GM13976 (cell line): ENCODE data around the gene KRT12.

Experiments used
- DNase-seq: peaks from one replicate; pipeline ENCODE4 v3.0.0; 2012; ENCODE audit warnings: low spot score
- CTCF ChIP-seq: IDR thresholded peaks from 2 replicates; pipeline ENCODE4 v1.5.1; 2012; ENCODE audit warnings: borderline replicate concordance, mild to moderate bottlenecking; ENCODE audit not compliant: insufficient read depth; ENCODE audit errors: extremely low read depth, missing control alignments, control extremely low read depth
- in situ Hi-C: fragments of 300-500 bp; cut with MboI; formaldehyde crosslinking; loops from one replicate; pipeline ENCODE4 v1.12.0; 2022; ENCODE audit warnings: low sequenced_read_pairs, mixed read lengths, inconsistent platforms; ENCODE audit not compliant: unreplicated experiment

KRT12 gene

GRCh38 chr17:40910441-40910841 is 43.4 kb upstream of the KRT12 start:
- no peak for DNase-seq
- in situ Hi-C loops = loop anchor here (25.0 kb wide), 2 partner anchors 402 to 752 kb away; partner anchors contain the start of genes KRTAP16-1, KRTAP17-1 and KRTAP29-1
- no peak for TF ChIP-seq CTCF

GRCh38 chr17:40909755-40910154 is 42.7 kb upstream of the KRT12 start:
- TF ChIP-seq CTCF = no peak
- no peak for DNase-seq
- in situ Hi-C loops = loop anchor here (10.0 to 25.0 kb wide), 3 partner anchors 403 to 753 kb away; partner anchors contain the start of genes KRTAP16-1, KRTAP17-1 and KRTAP29-1

GRCh38 chr17:40909351-40909750 is 42.3 kb upstream of the KRT12 start:
- peak; percentile 66 for TF ChIP-seq CTCF
- in situ Hi-C loops = loop anchor here (10.0 to 25.0 kb wide), 3 partner anchors 403 to 753 kb away; partner anchors contain the start of genes KRTAP16-1, KRTAP17-1 and KRTAP29-1
- peak; percentile 65 for DNase-seq

- no peak for TF ChIP-seq CTCF
- no peak for DNase-seq
- in situ Hi-C loops = loop anchor here (10.0 to 25.0 kb wide), 3 partner anchors 406 to 756 kb away; partner anchors contain the start of genes KRTAP16-1, KRTAP17-1 and KRTAP29-1
These were observed 39.6 kb upstream of the KRT12 start for GRCh38 chr17:40906613-40907012.

- in situ Hi-C loops = loop anchor here (10.0 to 25.0 kb wide), 3 partner anchors 407 to 757 kb away; partner anchors contain the start of genes KRTAP16-1, KRTAP17-1 and KRTAP29-1
- no peak for TF ChIP-seq CTCF
- DNase-seq = no peak
These were observed 38.3 kb upstream of the KRT12 start for GRCh38 chr17:40905370-40905769.

GRCh38 chr17:40903129-40903847 is 36.3 kb upstream of the KRT12 start:
- TF ChIP-seq CTCF = no peak
- peak; percentile 47 for DNase-seq
- in situ Hi-C loops = loop anchor here (10.0 to 25.0 kb wide), 3 partner anchors 409 to 759 kb away; partner anchors contain the start of genes KRTAP16-1, KRTAP17-1 and KRTAP29-1
